Mucosa of descending colon (tissue), 3 donors: ENCODE data around the gene RHEX. TPM values are rescaled to one million over a fixed set of nuclear protein-coding genes. Genes with fewer than 3 reads are reported as not detected.
"Not testable (repeated sequence)": the region's sequence is repeated elsewhere in the genome, so short reads cannot be mapped to it uniquely, and the experiment has no call there.

Experiments
- ATAC-seq: fragments of 200-7000 bp; cut with Tn5 transposase; one replicate; pipeline ENCODE4 v1.9.1; 2020; ENCODE audit warnings: mild to moderate bottlenecking, moderate library complexity
- DNase-seq, 3 donors: peaks; one replicate each; pipeline ENCODE4 v3.0.0-alpha.2; 2020
- H3K36me3 ChIP-seq: fragments of 200-600 bp; one replicate; pipeline ENCODE4 v1.8.0; 2021; ENCODE audit warnings: low read depth, mild to moderate bottlenecking
- H3K4me1 ChIP-seq: fragments of 200-600 bp; one replicate; pipeline ENCODE4 v1.8.0; 2021; ENCODE audit warnings: low read depth, mild to moderate bottlenecking
- H3K4me3 ChIP-seq: fragments of 200-600 bp; one replicate; pipeline ENCODE4 v1.8.0; 2021; ENCODE audit warnings: mild to moderate bottlenecking
- H3K9me3 ChIP-seq: fragments of 200-600 bp; one replicate; pipeline ENCODE4 v1.8.0; 2021; ENCODE audit warnings: mild to moderate bottlenecking
- intact Hi-C, 2 donors: fragments of 100-400 bp; cut with DNase I in 1 of 2; cut with micrococcal nuclease in 1 of 2; formaldehyde crosslinking; loops; one replicate each; pipeline versions ENCODE4 v1.11.0 to v1.11.1; 2022; cut with DNase I, micrococcal nuclease
- total RNA-seq, 3 donors: library from RNA; stranded (reverse); fragmentation: NEBNext Ultra II Directional in 2 of 3; extraction: Animal tissue kit (Norgen Biotek cat#: 25700) in 2 of 3; gene quantifications; one replicate each; pipeline versions ENCODE4 v1.2.1 to v1.2.4, GENCODE V29; 2021 to 2023
- TF ChIP-seq, protein P1 (sequence below): fragments of 200-600 bp; IDR thresholded peaks from one replicate; pipeline ENCODE4 v1.8.0; 2022; ENCODE audit warnings: antibody characterized with exemption, mild to moderate bottlenecking
- donor health status: DM: no; HTN: no; CAD: no; lungs with moderate emphysema.
- donor health status: DM: no; HTN: no; CAD: no.
- donor health status: DM: no; HTN: yes; CAD: no.

Gene RHEX
- total RNA-seq, 3 donors from 2014 or later: 0.38 to 4.8 (median 3.9) TPM

DNA sequence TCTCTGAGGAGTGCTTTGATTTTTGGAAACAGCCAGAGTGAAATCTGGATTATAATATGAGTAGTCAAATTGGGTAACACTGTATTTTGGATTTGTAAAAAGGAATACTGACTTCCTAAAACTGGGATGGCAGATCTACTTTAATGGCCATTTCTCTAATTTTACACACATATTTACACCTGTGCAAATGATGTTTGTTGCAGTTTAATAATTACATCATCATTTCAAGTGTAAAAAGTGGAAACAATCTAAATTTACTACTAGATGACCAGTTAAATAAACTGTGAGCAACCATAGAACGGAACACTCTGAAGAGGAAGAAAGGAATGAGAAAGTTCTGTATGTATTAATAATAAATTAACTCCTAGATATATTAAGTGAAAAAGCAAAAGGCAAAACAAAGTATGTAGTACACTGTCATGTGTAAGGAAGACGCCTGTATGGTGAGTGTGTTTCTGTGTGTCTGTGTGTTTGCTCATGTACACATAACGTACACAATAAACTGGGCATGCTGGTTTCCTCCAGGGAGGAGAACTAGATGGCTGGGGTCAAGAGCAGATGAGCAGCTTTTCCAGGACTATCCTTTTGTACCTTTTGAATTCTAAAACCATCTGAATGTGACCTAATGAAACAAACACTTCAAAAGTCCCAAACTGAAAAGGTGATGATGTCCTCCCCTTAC lies 2.9 kb upstream of the RHEX start:
- intact Hi-C loops: no loop called here

DNA sequence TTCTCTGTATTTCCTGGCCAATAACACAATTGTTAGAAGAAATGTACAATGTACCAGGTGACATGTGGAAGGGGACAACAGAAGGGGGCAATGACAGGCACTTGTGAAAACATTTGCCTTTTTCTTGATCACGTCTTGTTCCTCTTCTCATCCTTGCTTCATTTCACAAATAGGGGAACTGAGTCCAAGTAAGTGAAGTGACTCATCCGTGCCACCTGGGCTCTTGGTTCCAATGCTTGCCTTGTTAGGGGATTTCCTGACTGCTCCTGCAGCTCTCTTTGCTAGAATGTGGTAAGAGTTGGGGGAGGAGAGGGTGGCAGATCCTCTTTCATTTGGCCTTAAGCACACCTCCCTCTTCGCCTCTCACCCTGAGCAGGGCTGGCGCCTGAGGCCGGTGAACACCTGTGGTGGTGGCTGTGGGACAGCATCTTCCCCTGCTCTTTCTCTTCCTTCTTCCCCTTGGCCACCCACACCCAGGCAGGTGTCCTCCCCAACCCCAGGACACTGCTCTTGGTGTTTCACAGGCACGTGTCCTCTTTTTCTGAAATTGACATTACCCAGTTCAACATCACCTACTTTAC lies 2.2 kb upstream of the RHEX start:
- intact Hi-C loops: no loop called here
- H3K4me3 ChIP-seq: no peak overlapping the region
- TF ChIP-seq, protein P1, sequence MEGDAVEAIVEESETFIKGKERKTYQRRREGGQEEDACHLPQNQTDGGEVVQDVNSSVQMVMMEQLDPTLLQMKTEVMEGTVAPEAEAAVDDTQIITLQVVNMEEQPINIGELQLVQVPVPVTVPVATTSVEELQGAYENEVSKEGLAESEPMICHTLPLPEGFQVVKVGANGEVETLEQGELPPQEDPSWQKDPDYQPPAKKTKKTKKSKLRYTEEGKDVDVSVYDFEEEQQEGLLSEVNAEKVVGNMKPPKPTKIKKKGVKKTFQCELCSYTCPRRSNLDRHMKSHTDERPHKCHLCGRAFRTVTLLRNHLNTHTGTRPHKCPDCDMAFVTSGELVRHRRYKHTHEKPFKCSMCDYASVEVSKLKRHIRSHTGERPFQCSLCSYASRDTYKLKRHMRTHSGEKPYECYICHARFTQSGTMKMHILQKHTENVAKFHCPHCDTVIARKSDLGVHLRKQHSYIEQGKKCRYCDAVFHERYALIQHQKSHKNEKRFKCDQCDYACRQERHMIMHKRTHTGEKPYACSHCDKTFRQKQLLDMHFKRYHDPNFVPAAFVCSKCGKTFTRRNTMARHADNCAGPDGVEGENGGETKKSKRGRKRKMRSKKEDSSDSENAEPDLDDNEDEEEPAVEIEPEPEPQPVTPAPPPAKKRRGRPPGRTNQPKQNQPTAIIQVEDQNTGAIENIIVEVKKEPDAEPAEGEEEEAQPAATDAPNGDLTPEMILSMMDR: no peak
- no peaks in the 10 kb centered on the region for H3K36me3 ChIP-seq
- H3K9me3 ChIP-seq: no peaks in the 10 kb centered on the region
- peak; percentile 29 to 73 (median 48) for DNase-seq
- peak; percentile 74 for ATAC-seq
- no peaks in the 10 kb centered on the region for H3K4me1 ChIP-seq

More for the DNA sequence above, 2.9 kb upstream of the RHEX start:
- Histone ChIP-seq H3K36me3 (no peaks in the 10 kb centered on the region), H3K9me3 (no peaks in the 10 kb centered on the region), H3K4me3 (no peak overlapping the region), H3K4me1 (no peaks in the 10 kb centered on the region)
- TF ChIP-seq, protein P1: no peak
- ATAC-seq: no peak
- no peak for DNase-seq

DNA sequence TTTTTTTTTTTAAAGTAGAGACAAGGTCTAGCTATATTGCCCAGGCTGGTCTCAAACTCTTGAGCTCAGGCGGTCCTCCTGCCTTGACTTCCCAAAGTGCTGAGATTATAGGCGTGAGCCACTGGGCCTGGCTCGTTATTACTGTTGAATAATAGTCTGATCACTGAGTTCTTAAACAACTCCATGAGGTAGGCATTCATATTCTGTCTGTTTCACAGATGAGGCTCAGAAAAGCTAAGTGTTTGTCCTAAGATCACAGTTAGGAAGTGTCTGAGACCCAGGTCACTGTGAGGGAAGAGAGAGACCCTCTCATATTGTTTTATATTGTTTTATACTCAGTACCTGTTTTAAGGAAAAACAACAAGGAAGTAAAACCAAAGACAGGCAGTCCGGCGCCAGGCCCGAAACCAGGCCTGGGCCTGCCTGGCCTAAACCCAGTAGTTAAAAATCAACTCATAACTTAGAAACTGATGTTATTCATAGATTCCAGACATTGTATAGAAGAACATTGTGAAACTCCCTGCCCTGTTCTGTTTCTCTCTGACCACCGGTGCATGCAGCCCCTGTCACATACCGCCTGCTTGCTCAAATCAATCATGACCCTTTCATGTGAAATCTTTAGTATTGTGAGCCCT lies 625 bp upstream of the RHEX start:
- ATAC-seq, H3K4me1 ChIP-seq, H3K36me3 ChIP-seq, intact Hi-C loops, H3K4me3 ChIP-seq, DNase-seq, H3K9me3 ChIP-seq: not testable (repeated sequence)

DNA sequence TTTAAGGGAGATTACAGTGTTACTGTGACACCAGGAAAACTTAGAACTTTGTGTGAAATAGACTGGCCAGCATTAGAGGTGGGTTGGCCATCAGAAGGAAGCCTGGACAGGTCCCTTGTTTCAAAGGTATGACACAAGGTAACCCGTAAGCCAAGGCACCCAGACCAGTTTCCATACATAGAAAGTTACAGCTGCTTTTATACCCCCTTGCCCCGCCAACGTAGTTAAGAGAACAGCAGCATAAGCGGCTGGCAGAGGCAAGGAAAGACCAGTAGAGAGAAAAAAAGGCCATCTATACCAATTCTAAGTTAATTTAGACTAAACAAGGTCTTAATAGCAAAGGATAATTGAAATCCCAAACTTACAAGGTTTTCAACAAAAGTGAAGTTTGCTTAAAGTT lies 643 bp downstream of the RHEX start:
- H3K9me3 ChIP-seq, H3K36me3 ChIP-seq, intact Hi-C loops, H3K4me1 ChIP-seq, ATAC-seq, DNase-seq, H3K4me3 ChIP-seq: not testable (repeated sequence)

DNA sequence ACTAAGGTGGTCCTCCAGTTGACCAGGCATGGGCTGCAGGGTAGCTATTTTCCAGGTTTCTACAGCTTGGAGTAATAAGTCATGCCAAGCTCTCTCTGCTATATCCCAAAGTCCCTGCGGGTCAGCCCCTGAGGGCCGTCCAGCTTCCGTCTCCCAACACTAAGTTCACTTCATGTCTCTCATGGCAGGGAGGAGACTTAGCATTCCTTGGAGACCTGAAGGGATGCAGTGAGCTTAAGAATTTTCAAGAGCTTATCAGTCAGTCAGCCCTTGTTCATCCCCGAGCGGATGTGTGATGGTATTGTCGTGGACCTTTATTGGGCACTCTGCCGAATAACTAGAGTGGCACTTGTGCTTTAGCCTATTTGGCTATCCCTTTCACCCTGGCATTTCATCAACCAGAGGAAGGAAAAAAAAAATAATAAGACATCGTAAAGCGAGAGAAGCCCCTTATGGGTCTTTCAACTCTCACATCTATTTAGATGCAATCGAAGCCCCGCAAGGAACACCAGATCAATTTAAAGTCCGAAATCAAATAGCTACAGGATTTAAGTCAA lies 2.2 kb downstream of the RHEX start:
- DNase-seq, H3K4me3 ChIP-seq, H3K36me3 ChIP-seq, intact Hi-C loops, ATAC-seq, H3K4me1 ChIP-seq, H3K9me3 ChIP-seq: not testable (repeated sequence)

DNA sequence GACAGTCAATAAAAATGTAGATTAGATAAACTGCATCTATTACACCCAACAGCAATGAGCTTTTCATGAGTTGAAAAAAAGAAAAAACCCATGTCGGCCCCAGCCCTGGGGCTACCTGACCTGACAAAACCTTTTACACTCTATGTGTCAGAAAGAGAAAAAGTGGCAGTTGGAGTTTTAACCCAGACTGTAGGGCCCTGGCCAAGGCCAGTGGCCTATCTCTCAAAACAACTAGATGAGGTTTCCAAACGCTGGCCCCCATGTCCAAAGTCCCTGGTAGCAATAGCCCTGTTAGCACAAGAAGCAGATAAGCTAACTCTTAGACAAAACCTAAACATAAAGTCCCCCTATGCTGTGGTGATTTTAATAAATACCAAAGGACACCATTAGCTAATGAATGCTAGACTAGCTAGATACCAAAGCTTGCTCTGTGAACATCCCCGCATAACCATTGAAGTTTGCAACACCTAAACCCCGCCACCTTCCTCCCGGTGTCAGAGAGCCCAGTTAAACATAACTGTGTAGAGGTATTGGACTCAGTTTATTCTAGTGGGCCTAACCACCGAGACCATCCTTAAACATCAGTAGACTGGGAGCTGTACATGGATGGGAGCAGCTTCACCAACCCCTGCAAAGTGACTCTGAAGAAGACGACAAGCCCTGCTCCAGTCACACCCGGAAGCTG lies 2.8 kb downstream of the RHEX start:
- ATAC-seq, DNase-seq, H3K4me3 ChIP-seq, H3K4me1 ChIP-seq, intact Hi-C loops, H3K9me3 ChIP-seq, H3K36me3 ChIP-seq: not testable (repeated sequence)

DNA sequence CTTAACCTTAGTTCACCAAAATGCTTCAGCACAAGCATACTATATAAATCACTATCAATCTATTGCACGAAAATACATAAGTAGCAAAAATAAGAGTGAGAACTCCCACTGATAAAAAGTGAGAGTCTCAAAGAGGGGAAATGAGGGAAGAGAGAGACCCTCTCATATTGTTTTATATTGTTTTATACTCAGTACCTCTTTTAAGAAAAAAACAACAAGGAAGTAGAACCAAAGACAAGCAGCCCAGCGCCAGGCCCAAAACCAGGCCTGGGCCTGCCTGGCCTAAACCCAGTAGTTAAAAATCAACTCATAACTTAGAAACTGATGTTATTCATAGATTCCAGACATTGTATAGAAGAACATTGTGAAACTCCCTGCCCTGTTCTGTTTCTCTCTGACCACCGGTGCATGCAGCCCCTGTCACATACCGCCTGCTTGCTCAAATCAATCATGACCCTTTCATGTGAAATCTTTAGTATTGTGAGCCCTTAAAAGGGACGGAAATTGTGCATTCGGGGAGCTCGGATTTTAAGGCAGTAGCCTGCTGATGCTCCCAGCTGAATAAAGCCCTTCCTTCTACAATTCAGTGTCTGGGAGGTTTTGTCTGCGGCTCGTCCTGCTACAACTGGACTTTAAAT lies 5.4 kb downstream of the RHEX start:
- intact Hi-C loops, H3K4me3 ChIP-seq, DNase-seq, H3K36me3 ChIP-seq, H3K9me3 ChIP-seq, H3K4me1 ChIP-seq, ATAC-seq: not testable (repeated sequence)
